Stimulated activated CD8-positive, alpha-beta memory T cell treated with anti-CD3 and anti-CD28 coated beads, Interleukin-7, amount 100 ng/mL, for 4 hours (primary cell): ENCODE measurements around the gene LPGAT1.
A peak's percentile ranks its signal among the peaks of the same experiment; 100 is the strongest.

Experiments used
- DNase-seq, 2 donors: peaks; one replicate each; pipeline ENCODE4 v3.0.0-alpha.2; 2020; ENCODE audit warnings: low read depth in 2 of 2

LPGAT1 gene

GRCh38 chr1:211762206-211762605 is 68.4 kb downstream of the LPGAT1 start:
- no peak for DNase-seq

GRCh38 chr1:211761400-211761799 is 69.2 kb downstream of the LPGAT1 start:
- no peak for DNase-seq

- DNase-seq = no peak
Observed at GRCh38 chr1:211756471-211757020, 74.0 kb downstream of the LPGAT1 start.

GRCh38 chr1:211753649-211754251 is 76.8 kb downstream of the LPGAT1 start:
- DNase-seq = no peak

- DNase-seq = no peak
Observed at GRCh38 chr1:211752951-211753486, 77.5 kb downstream of the LPGAT1 start.

GRCh38 chr1:211752317-211752716 is 78.2 kb downstream of the LPGAT1 start:
- no peak for DNase-seq

GRCh38 chr1:211751438-211751837 is 79.1 kb downstream of the LPGAT1 start:
- DNase-seq = no peak

GRCh38 chr1:211750599-211750998 is 80.0 kb downstream of the LPGAT1 start:
- no peak for DNase-seq

GRCh38 chr1:211749251-211749650 is 81.3 kb downstream of the LPGAT1 start:
- DNase-seq = no peak

- no peak for DNase-seq
Observed at GRCh38 chr1:211748810-211749209, 81.8 kb downstream of the LPGAT1 start.

GRCh38 chr1:211742889-211743529 is 87.6 kb downstream of the LPGAT1 start:
- no peak for DNase-seq

- no peak for DNase-seq
Observed at GRCh38 chr1:211742272-211742671, 88.3 kb downstream of the LPGAT1 start.

GRCh38 chr1:211741788-211742187 is 88.8 kb downstream of the LPGAT1 start:
- no peak for DNase-seq

- DNase-seq = no peak
Observed at GRCh38 chr1:211741116-211741515, 89.4 kb downstream of the LPGAT1 start.

GRCh38 chr1:211739671-211740411 is 90.7 kb downstream of the LPGAT1 start:
- DNase-seq = no peak

GRCh38 chr1:211738691-211739301 is 91.8 kb downstream of the LPGAT1 start:
- peak; percentile 38 to 40 for DNase-seq

GRCh38 chr1:211738096-211738690 is 92.4 kb downstream of the LPGAT1 start:
- DNase-seq = no peak

GRCh38 chr1:211737115-211738035 is 93.2 kb downstream of the LPGAT1 start:
- DNase-seq = no peak

GRCh38 chr1:211736351-211736915 is 94.1 kb downstream of the LPGAT1 start:
- no peak for DNase-seq
